Subcutaneous adipose tissue (tissue), 4 donors: Measurements from ENCODE around the gene CD300LG. TPM values are rescaled to one million over a fixed set of nuclear protein-coding genes. Genes with fewer than 3 reads are reported as not detected.

ENCODE experiments used
- CTCF ChIP-seq: fragments of 450-650 bp; IDR thresholded peaks from one replicate; pipeline ENCODE4 v1.5.1; 2016; ENCODE audit warnings: low read depth, mild to moderate bottlenecking, control low read depth, antibody characterized with exemption, moderate library complexity
- total RNA-seq, 4 donors: library from RNA; depleted of rRNA; stranded (reverse); fragments of >200 nt; gene quantifications; one replicate each; pipeline ENCODE4 v1.1.0, GENCODE V29; 2016

CD300LG gene
- total RNA-seq, 4 donors from 2014 or later: 29.5 to 234 (median 50.5) TPM

- no peak for TF ChIP-seq CTCF
These were observed 34.2 kb downstream of the CD300LG start for GRCh38 chr17:43881181-43881580.

- no peak for TF ChIP-seq CTCF
These were observed 35.0 kb downstream of the CD300LG start for GRCh38 chr17:43881758-43882505.

- TF ChIP-seq CTCF: no peak
These were observed 35.9 kb downstream of the CD300LG start for GRCh38 chr17:43882761-43883415.

GRCh38 chr17:43888548-43888947, 41.6 kb downstream of the CD300LG start:
- no peak for TF ChIP-seq CTCF

- no peak for TF ChIP-seq CTCF
These were observed 43.3 kb downstream of the CD300LG start for GRCh38 chr17:43890240-43890639.

- no peak for TF ChIP-seq CTCF
These were observed 45.1 kb downstream of the CD300LG start for GRCh38 chr17:43891851-43892646.

GRCh38 chr17:43892647-43892952, 45.6 kb downstream of the CD300LG start:
- TF ChIP-seq CTCF: no peak
